ENCODE results near the gene XPNPEP1.

DNA sequence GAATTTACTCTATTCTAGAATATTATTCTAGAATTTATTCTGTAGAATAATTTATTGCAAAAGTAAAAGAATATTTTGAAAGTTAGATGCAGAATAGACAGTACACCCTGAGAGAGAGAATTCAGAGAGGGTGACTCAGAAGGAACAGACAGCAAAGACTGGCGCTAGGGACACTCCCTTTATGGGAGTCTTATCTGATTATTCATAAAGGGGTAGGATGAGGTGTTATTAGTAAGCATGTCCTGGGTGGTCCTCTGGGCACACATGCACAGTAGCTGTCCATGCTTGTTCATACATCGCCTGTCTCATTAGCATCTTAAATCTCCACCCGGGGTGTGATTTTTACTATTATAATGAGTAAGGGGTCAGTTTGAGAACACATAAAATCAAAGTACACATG, 100.1 kb downstream of the XPNPEP1 start:
- no peak for TF ChIP-seq EP300 (IDR thresholded peaks at IDR 0.05; ENCODE audit: borderline replicate concordance)
- TF ChIP-seq, protein P1, sequence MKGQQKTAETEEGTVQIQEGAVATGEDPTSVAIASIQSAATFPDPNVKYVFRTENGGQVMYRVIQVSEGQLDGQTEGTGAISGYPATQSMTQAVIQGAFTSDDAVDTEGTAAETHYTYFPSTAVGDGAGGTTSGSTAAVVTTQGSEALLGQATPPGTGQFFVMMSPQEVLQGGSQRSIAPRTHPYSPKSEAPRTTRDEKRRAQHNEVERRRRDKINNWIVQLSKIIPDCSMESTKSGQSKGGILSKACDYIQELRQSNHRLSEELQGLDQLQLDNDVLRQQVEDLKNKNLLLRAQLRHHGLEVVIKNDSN (IDR thresholded peaks at IDR 0.05) = no peak
- TF ChIP-seq TAF1 (IDR thresholded peaks at IDR 0.05; ENCODE audit: low read depth) = no peak

Data from Ishikawa (cell line).